GM10266 (cell line): Measurements from ENCODE around the gene AGXT2.

Source experiments
- DNase-seq: peaks from one replicate; pipeline ENCODE4 v3.0.0; 2012; ENCODE audit errors: extremely low spot score
- TF ChIP-seq, protein P1 (sequence below): IDR thresholded peaks from 2 replicates; pipeline ENCODE4 v1.5.1; 2012; ENCODE audit warnings: mild to moderate bottlenecking, low read depth; ENCODE audit not compliant: control insufficient read depth, insufficient read depth; ENCODE audit errors: missing control alignments

Gene AGXT2

DNA sequence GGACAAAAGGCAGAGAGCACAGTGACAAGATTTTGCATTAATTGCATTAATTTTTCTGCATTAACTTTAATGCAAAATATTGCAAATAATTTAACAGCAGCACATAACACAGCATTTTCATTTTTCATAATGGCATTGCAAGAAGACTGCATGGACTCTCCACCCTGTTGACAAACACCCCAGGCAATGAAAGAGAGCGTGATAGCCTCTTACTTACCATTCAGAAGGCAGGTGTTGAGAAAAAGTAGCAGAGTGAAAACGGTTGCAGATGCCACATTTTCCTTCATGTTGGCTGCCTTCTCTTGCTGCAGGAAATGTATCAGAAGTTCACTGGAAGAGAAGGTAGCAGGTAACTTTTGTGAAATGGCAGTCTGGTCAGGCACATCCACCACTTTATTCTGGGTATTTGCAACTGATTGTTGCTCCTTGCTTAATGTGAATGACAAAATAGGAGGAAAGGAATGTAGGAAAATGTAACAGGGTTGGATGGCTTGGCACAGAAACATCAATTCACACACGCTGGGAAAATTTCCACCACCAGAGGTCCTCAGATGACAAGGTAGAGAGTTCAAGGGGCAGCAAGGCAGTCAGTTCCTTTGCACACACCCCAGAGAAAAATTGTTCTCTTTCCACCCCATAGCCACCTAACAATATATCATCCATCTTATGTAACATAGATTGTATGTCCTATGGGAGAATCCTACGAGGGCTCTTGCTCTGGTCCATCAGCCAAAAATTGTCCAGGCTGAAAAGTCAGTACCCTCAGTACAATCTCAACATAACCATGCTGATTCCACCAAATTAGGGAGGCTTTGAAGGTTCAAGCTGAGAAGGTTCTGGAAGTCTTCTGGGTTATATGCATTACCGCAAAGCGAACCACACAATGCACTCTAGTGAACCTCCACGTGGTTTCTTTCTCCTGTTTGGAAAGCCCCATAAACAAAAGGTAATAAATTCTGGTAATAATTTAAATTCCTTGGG, 41.9 kb upstream of the AGXT2 start:
- TF ChIP-seq, protein P1, sequence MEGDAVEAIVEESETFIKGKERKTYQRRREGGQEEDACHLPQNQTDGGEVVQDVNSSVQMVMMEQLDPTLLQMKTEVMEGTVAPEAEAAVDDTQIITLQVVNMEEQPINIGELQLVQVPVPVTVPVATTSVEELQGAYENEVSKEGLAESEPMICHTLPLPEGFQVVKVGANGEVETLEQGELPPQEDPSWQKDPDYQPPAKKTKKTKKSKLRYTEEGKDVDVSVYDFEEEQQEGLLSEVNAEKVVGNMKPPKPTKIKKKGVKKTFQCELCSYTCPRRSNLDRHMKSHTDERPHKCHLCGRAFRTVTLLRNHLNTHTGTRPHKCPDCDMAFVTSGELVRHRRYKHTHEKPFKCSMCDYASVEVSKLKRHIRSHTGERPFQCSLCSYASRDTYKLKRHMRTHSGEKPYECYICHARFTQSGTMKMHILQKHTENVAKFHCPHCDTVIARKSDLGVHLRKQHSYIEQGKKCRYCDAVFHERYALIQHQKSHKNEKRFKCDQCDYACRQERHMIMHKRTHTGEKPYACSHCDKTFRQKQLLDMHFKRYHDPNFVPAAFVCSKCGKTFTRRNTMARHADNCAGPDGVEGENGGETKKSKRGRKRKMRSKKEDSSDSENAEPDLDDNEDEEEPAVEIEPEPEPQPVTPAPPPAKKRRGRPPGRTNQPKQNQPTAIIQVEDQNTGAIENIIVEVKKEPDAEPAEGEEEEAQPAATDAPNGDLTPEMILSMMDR, result peak; percentile 70

DNA sequence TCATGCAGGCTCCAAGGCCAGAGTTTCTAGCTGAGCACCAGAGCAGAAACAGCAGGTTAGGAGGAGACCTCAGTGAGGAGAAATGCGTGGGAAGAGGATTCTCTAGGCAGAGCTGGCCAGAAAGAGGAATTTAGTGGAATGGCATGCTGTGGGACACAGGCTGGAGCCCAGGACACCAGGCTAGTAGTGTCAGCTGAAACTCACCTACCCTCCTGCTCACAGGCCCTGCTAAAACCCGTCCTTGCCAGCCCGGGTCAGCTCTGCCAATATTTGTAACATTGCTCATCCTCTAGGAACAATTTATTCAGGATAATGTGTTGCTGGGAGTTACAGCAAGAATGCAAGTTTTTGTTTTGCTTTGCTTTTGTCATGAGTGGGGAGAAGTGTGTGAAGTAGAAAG, 40.2 kb upstream of the AGXT2 start:
- TF ChIP-seq, protein P1, result no peak
- DNase-seq, result no peak

More for the DNA sequence above, 41.9 kb upstream of the AGXT2 start:
- DNase-seq, result peak; percentile 51

DNA sequence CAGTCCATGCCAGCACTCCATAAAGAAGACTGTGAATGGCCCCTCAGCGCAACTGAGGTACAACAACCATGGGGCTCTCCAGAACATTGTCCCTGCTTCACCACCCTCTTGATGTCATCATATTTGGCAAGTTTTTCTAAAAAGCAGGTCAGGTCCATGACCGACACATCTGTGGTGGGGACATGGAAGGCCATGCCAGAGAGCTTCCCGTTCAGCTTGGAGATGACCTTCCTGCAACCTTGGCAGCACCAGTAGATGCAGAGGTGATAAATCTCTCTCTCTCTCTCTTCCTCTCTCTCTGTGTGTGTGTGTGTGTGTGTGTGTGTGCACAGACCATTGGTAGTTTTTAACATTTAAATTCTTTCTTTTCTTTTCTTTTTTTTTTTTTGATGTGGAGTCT, 35.4 kb upstream of the AGXT2 start:
- DNase-seq, result no peak
- TF ChIP-seq, protein P1, result no peak

DNA sequence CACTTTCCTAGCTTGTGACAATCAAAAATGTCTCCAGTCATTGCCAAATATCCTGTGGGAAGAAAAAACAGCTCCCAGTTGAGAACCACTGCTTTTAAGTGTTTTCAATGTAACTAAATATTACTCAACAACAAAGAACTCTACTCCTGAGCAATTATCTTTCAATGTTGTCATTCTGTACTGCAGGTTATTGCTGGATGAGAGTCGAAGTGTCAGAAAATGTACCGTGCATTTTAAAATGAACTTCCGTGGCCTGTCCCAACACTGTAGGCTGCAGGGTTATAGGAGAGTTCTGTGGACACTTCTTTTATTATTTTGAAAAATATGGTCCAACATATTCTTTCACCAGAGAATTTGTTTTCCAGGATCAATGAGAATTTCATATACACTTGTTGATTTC, 34.8 kb upstream of the AGXT2 start:
- DNase-seq, result no peak
- TF ChIP-seq, protein P1, result no peak

DNA sequence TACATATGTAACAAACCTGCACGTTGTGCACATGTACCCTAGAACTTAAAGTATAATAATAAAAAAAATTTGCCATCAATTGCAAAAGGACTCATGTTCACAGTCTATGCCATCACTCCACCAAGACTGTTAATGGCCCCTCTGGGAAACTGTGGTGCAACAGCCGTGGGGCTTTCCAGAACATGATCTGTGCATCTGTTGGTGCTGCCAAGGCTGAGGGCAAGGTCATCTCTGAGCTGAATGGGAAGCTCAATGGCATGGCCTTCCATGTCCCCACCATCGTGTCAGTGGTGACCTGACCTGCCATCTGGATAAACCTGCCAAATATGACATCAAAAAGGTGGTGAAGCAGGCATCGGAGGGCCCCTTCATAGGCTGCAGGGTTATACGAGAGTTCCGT, 33.4 kb upstream of the AGXT2 start:
- TF ChIP-seq, protein P1, result no peak
- no peak for DNase-seq

DNA sequence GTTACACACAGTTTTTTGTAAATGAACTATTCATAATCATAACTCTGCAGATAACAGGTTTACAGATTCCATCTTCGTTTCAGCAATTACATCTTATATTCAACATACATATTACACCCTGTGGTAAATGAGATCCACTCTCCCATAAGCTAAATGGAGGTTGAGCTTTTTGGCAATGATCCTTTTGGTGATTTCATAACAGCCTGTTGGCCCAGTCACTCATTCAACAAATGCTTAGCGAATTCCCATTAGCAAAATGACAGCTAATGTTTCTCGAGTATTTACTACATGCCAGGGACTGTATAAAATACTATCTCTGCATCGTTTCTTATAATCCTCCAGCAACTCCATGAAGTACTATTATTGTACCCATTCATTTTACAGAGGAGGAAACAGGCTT, 25.4 kb upstream of the AGXT2 start:
- TF ChIP-seq, protein P1, result no peak
- DNase-seq, result no peak

DNA sequence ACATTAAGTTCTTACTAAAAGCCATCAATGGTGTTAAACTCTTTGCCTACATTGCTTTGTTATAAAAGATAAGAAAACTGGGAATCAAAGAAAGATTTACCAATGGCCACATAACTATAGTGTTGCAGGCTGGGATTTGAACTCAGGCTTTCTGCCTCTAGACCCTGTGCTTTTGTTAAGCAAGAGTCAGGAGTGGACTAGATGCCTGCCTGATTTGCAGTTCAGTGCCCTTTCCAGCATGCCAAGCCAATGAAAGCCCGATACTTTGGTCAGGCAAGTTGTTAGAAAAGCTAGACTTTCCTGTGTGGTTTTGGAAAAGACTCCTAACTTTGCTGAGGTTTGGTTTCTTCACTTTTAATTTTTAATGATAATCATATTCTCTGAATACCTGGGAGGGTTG, 21.4 kb upstream of the AGXT2 start:
- no peak for DNase-seq
- TF ChIP-seq, protein P1, result no peak
